ENCODE results near the gene XRCC1. TPM values are rescaled to one million over a fixed set of nuclear protein-coding genes. Genes with fewer than 3 reads are reported as not detected.

The XRCC1 gene
- total and polyA plus RNA-seq, 9 of the 15 experiments (the other 6 are each of a cell fraction or from before 2014, with no cell fraction given), result 1.5 to 36.9 (median 24.9) TPM

GRCh38 chr19:43594710-43595604 is 19.6 kb upstream of the XRCC1 start (continued):
- TF ChIP-seq ZNF121 (CRISPR knock-in tag; conservative IDR thresholded peaks at IDR 0.05) (peak; percentile 81), TBP (optimal IDR thresholded peaks at IDR 0.05; ENCODE audit: low read depth, low read length) (peak; percentile 24), SMAD2 (IDR thresholded peaks at IDR 0.05; ENCODE audit: low read depth, low read length) (no peak), CGGBP1 (CRISPR knock-in tag; IDR thresholded peaks at IDR 0.05) (no peak), SRSF3 (IDR thresholded peaks at IDR 0.05; ENCODE audit: insufficient read depth, low read length) (no peak), MAFG (tag; conservative IDR thresholded peaks at IDR 0.05) (no peak), FIP1L1 (IDR thresholded peaks at IDR 0.05; ENCODE audit: low read depth, low read length, poor library complexity, severe bottlenecking) (peak; percentile 55), NRF1 (conservative IDR thresholded peaks at IDR 0.05 in 1 of 2, IDR thresholded peaks at IDR 0.05 in 1 of 2) (peak; percentile 14 to 31; a peak in 1 of 4 replicates), RNF2 (IDR thresholded peaks at IDR 0.05) (no peak), ZNF589 (CRISPR knock-in tag; IDR thresholded peaks at IDR 0.05; ENCODE audit: low read depth) (no peak), DMBX1 (CRISPR knock-in tag; IDR thresholded peaks at IDR 0.05; ENCODE audit: borderline replicate concordance) (no peak), NONO (IDR thresholded peaks at IDR 0.05; ENCODE audit: low read depth in 2 of 2, low read length in 1 of 2) (no peak), L3MBTL2 (IDR thresholded peaks at IDR 0.05) (0 out of 2 replicates have a peak, but pooled peaks have one; percentile 27), PYGO2 (tag; IDR thresholded peaks at IDR 0.05) (no peak), SIN3A (IDR thresholded peaks at IDR 0.05; ENCODE audit: borderline replicate concordance in 2 of 2, control insufficient read depth in 1 of 2, low read depth in 2 of 2, low read length in 2 of 2) (peak in 1 of 2 experiments; percentile 29; a peak in 1 of 4 replicates), ZNF224 (CRISPR knock-in tag; IDR thresholded peaks at IDR 0.05) (peak; percentile 17; the same call in 1 of the 2 replicates), PHF20 (IDR thresholded peaks at IDR 0.05; ENCODE audit: partially characterized antibody) (peak; percentile 18), STAT5A (IDR thresholded peaks at IDR 0.05; ENCODE audit: borderline replicate concordance, low read length) (no peak), MED1 (CRISPR knock-in tag; IDR thresholded peaks at IDR 0.05; ENCODE audit: borderline replicate concordance) (no peak), BCLAF1 (IDR thresholded peaks at IDR 0.05; ENCODE audit: borderline replicate concordance in 1 of 2, control insufficient read depth in 1 of 2, low read depth in 2 of 2, low read length in 1 of 2) (no peak), RBM14 (IDR thresholded peaks at IDR 0.05; ENCODE audit: borderline replicate concordance, insufficient read depth, low read depth, low read length) (no peak), XRCC5 (IDR thresholded peaks at IDR 0.05; ENCODE audit: low read depth, low read length) (no peak), BRD9 (IDR thresholded peaks at IDR 0.05; ENCODE audit: low read depth, partially characterized antibody) (no peak), SMARCE1 (IDR thresholded peaks at IDR 0.05) (no peak; the same call in 1 of the 2 replicates), MAFF (IDR thresholded peaks at IDR 0.05; ENCODE audit: low read length) (no peak), ZBTB8A (IDR thresholded peaks at IDR 0.05; ENCODE audit: partially characterized antibody) (no peak)
